HepG2 (cell line): ENCODE measurements around the gene SEPHS2. TPM values are rescaled to one million over a fixed set of nuclear protein-coding genes. Genes with fewer than 3 reads are reported as not detected.

Source experiments
- AGO2 ChIP-seq: fragments of 200-400 bp; formaldehyde crosslinking; optimal IDR thresholded peaks from 2 replicates; pipeline ENCODE3; 2017; ENCODE audit warnings: mild to moderate bottlenecking, low read depth, low read length, moderate library complexity
- ATF2 ChIP-seq: sonication (generic); formaldehyde crosslinking; IDR thresholded peaks from 2 replicates; pipeline ENCODE4 v1.4.0; 2020; ENCODE audit warnings: missing genetic modification reagents
- CCDC6 ChIP-seq: sonication (generic); formaldehyde crosslinking; IDR thresholded peaks from 2 replicates; pipeline ENCODE4 v1.8.1; 2022; ENCODE audit warnings: mild to moderate bottlenecking, missing genetic modification reagents, moderate library complexity
- CEBPB ChIP-seq: IDR thresholded peaks from 2 replicates; pipeline ENCODE4 v1.6.1; 2011; ENCODE audit warnings: low read depth, low read length, improper control_type of control experiment, borderline replicate concordance
- DNMT3B ChIP-seq: conservative IDR thresholded peaks from 2 replicates; pipeline ENCODE4 v1.6.1; 2016; ENCODE audit warnings: missing biosample characterization, control low read depth
- GPN1 ChIP-seq: sonication (generic); formaldehyde crosslinking; IDR thresholded peaks from 2 replicates; pipeline ENCODE4 v1.5.1; 2020; ENCODE audit warnings: missing genetic modification reagents, borderline replicate concordance
- HCFC1 ChIP-seq: fragments of 150-350 bp; IDR thresholded peaks from 2 replicates; pipeline ENCODE4 v1.6.1; 2014; ENCODE audit warnings: low read depth, low read length
- HIVEP1 ChIP-seq: sonication (generic); formaldehyde crosslinking; IDR thresholded peaks from 2 replicates; pipeline ENCODE4 v1.4.0; 2020; ENCODE audit warnings: mild to moderate bottlenecking, missing genetic modification reagents
- ISL2 ChIP-seq: sonication (generic); formaldehyde crosslinking; IDR thresholded peaks from 2 replicates; pipeline ENCODE4 v1.5.0; 2020; ENCODE audit warnings: missing genetic modification reagents
- KLF13 ChIP-seq: sonication (generic); formaldehyde crosslinking; IDR thresholded peaks from 2 replicates; pipeline ENCODE4 v1.4.0; 2020; ENCODE audit warnings: mild to moderate bottlenecking, missing genetic modification reagents
- KMT2B ChIP-seq: IDR thresholded peaks from 2 replicates; pipeline ENCODE4 v1.6.1; 2016; ENCODE audit warnings: missing genetic modification reagents, missing compliant biosample characterization
- MEIS2 ChIP-seq: sonication (generic); formaldehyde crosslinking; IDR thresholded peaks from 2 replicates; pipeline ENCODE4 v1.9.0; 2021; ENCODE audit warnings: mild to moderate bottlenecking, missing genetic modification reagents
- PCBP1 ChIP-seq: fragments of 200-400 bp; formaldehyde crosslinking; IDR thresholded peaks from 2 replicates; pipeline ENCODE4 v1.6.1; 2017; ENCODE audit warnings: mild to moderate bottlenecking, low read depth, low read length, borderline replicate concordance
- POLR2G ChIP-seq: fragments of 200-400 bp; formaldehyde crosslinking; IDR thresholded peaks from 2 replicates; pipeline ENCODE4 v1.6.1; 2018; ENCODE audit warnings: mild to moderate bottlenecking, low read depth, low read length, moderate library complexity
- RFXANK ChIP-seq: IDR thresholded peaks from 2 replicates; pipeline ENCODE4 v1.6.1; 2016
- SAFB2 ChIP-seq: sonication (generic); formaldehyde crosslinking; IDR thresholded peaks from 2 replicates; pipeline ENCODE4 v1.5.1; 2020; ENCODE audit warnings: missing genetic modification reagents, low read depth, mild to moderate bottlenecking, borderline replicate concordance
- SATB2 ChIP-seq: sonication (generic); formaldehyde crosslinking; IDR thresholded peaks from 2 replicates; pipeline ENCODE4 v1.5.0; 2020; ENCODE audit warnings: missing genetic modification reagents
- SIN3A ChIP-seq: IDR thresholded peaks from 2 replicates; pipeline ENCODE4 v1.6.1; 2011; ENCODE audit warnings: low read depth, mild to moderate bottlenecking, control low read depth, low read length, borderline replicate concordance
- SIX1 ChIP-seq: sonication (generic); formaldehyde crosslinking; IDR thresholded peaks from 2 replicates; pipeline ENCODE4 v1.4.0; 2020; ENCODE audit warnings: missing genetic modification reagents, borderline replicate concordance
- TFDP2 ChIP-seq: sonication (generic); formaldehyde crosslinking; IDR thresholded peaks from 2 replicates; pipeline ENCODE4 v1.4.0; 2020; ENCODE audit warnings: missing genetic modification reagents
- ZFP36L1 ChIP-seq: sonication (generic); formaldehyde crosslinking; IDR thresholded peaks from 2 replicates; pipeline ENCODE4 v1.8.0; 2022; ENCODE audit warnings: mild to moderate bottlenecking, missing genetic modification reagents, moderate library complexity
- ZKSCAN8 ChIP-seq: IDR thresholded peaks from 2 replicates; pipeline ENCODE4 v1.6.1; 2016; ENCODE audit warnings: borderline replicate concordance, missing genetic modification reagents, missing compliant biosample characterization
- ZNF138 ChIP-seq: sonication (generic); formaldehyde crosslinking; IDR thresholded peaks from 2 replicates; pipeline ENCODE4 v1.5.0; 2020; ENCODE audit warnings: mild to moderate bottlenecking, low read depth, missing genetic modification reagents
- ZNF292 ChIP-seq: sonication (generic); formaldehyde crosslinking; IDR thresholded peaks from 2 replicates; pipeline ENCODE4 v1.8.1; 2022; ENCODE audit warnings: mild to moderate bottlenecking, low read depth, missing genetic modification reagents, borderline replicate concordance
- ZNF530 ChIP-seq: sonication (generic); formaldehyde crosslinking; IDR thresholded peaks from 2 replicates; pipeline ENCODE4 v1.5.0; 2020; ENCODE audit warnings: low read depth, mild to moderate bottlenecking, missing genetic modification reagents
- ZNF552 ChIP-seq: sonication (generic); formaldehyde crosslinking; IDR thresholded peaks from 2 replicates; pipeline ENCODE4 v1.9.0; 2022; ENCODE audit warnings: missing genetic modification reagents, mild to moderate bottlenecking, borderline replicate concordance
- ZNF619 ChIP-seq: sonication (generic); formaldehyde crosslinking; IDR thresholded peaks from 2 replicates; pipeline ENCODE4 v1.4.0; 2020; ENCODE audit warnings: mild to moderate bottlenecking, missing genetic modification reagents
- polyA plus RNA-seq, 8 experiments: library from polyadenylated mRNA; depleted of rRNA in 3 of 8; stranded (reverse) in 7 of 8; unstranded in 1 of 8; fragments of >200 nt; fragmentation: Illumina TruSeq in 4 of 8; extraction: Trizol in 4 of 8; gene quantifications; 2 replicates each; pipeline versions ENCODE4 v1.2.1 to v1.2.3, GENCODE V29; 2011 to 2016; ENCODE audit warnings: low read depth in 4 of 8, missing spikeins in 1 of 8, mixed read lengths in 1 of 8; ENCODE audit not compliant: insufficient read depth in 1 of 8
- total RNA-seq, 5 experiments: library from RNA; depleted of rRNA; stranded (reverse); fragments of >200 nt; fragmentation: Illumina TruSeq; extraction: Trizol; gene quantifications; 2 replicates each; pipeline ENCODE4 v1.2.3, GENCODE V29; 2016; ENCODE audit warnings: low read depth in 1 of 5

SEPHS2 gene
- total and polyA plus RNA-seq, 2 of the 13 experiments (the other 11 are each of a cell fraction or from before 2014, with no cell fraction given), result 20.7 to 127 TPM

- TF ChIP-seq SAFB2, result no peak
- peak; percentile 71; the same call in 1 of the 2 replicates for TF ChIP-seq ATF2 (CRISPR knock-in tag)
- no peak for TF ChIP-seq PCBP1
- TF ChIP-seq ZNF138 (CRISPR knock-in tag), result no peak
- peak; percentile 96 for TF ChIP-seq CEBPB
- no peak for TF ChIP-seq RFXANK (CRISPR knock-in tag)
- 0 out of 2 replicates have a peak, but pooled peaks have one; percentile 67 for TF ChIP-seq MEIS2 (CRISPR knock-in tag)
- no peak for TF ChIP-seq AGO2
- TF ChIP-seq ZFP36L1 (CRISPR knock-in tag), result no peak
- TF ChIP-seq KLF13 (CRISPR knock-in tag), result no peak
- no peak for TF ChIP-seq ZNF552
- peak; percentile 97 for TF ChIP-seq ZNF292 (CRISPR knock-in tag)
- no peak for TF ChIP-seq ZNF619 (CRISPR knock-in tag)
- peak; percentile 28; the same call in 1 of the 2 replicates for TF ChIP-seq SIX1 (CRISPR knock-in tag)
- TF ChIP-seq ZKSCAN8 (CRISPR knock-in tag), result peak; percentile 75; the same call in 1 of the 2 replicates
- no peak; the same call in 1 of the 2 replicates for TF ChIP-seq CCDC6 (CRISPR knock-in tag)
- no peak for TF ChIP-seq HCFC1
- no peak for TF ChIP-seq DNMT3B
- TF ChIP-seq KMT2B (CRISPR knock-in tag), result no peak
- TF ChIP-seq TFDP2 (CRISPR knock-in tag), result no peak
- no peak for TF ChIP-seq HIVEP1 (CRISPR knock-in tag)
- no peak for TF ChIP-seq ZNF530
- TF ChIP-seq GPN1 (CRISPR knock-in tag), result no peak
- TF ChIP-seq SATB2, result no peak
- TF ChIP-seq POLR2G, result no peak
- peak; percentile 67; the same call in 1 of the 2 replicates for TF ChIP-seq ISL2
- TF ChIP-seq SIN3A, result peak; percentile 63; the same call in 1 of the 2 replicates
These were observed 43.3 kb upstream of the SEPHS2 start (continued) for GRCh38 chr16:30488764-30489605.
